ENCODE results near the gene ATOH8. TPM values are rescaled to one million over a fixed set of nuclear protein-coding genes. Genes with fewer than 3 reads are reported as not detected.

Gene ATOH8
- total RNA-seq, 1 donor from 2014 or later = 9.0 TPM

GRCh38 chr2:85706063-85706462 is 47.7 kb upstream of the ATOH8 start:
- DNase-seq = no peak
- H3K27ac Mint-ChIP-seq (ENCODE audit: unreplicated experiment) = no peak overlapping the region
- no peaks in the 10 kb centered on the region for H3K27me3 Mint-ChIP-seq (ENCODE audit: unreplicated experiment)
- H3K4me3 Mint-ChIP-seq (ENCODE audit: unreplicated experiment) = no peak overlapping the region
- TF ChIP-seq CTCF (IDR thresholded peaks at IDR 0.05; ENCODE audit: partially characterized antibody, unreplicated experiment) = no peak
- H3K4me1 Mint-ChIP-seq (ENCODE audit: low read depth, unreplicated experiment) = no peaks in the 10 kb centered on the region
- no peaks in the 10 kb centered on the region for H3K36me3 Mint-ChIP-seq (ENCODE audit: unreplicated experiment)
- H3K9me3 Mint-ChIP-seq (ENCODE audit: unreplicated experiment) = no peaks in the 10 kb centered on the region

GRCh38 chr2:85706599-85707296 is 47.0 kb upstream of the ATOH8 start:
- Mint-ChIP-seq H3K4me3 (ENCODE audit: unreplicated experiment) (no peak overlapping the region), H3K9me3 (ENCODE audit: unreplicated experiment) (no peaks in the 10 kb centered on the region), H3K4me1 (ENCODE audit: low read depth, unreplicated experiment) (no peaks in the 10 kb centered on the region), H3K27me3 (ENCODE audit: unreplicated experiment) (no peaks in the 10 kb centered on the region), H3K27ac (ENCODE audit: unreplicated experiment) (no peak overlapping the region), H3K36me3 (ENCODE audit: unreplicated experiment) (no peaks in the 10 kb centered on the region)
- TF ChIP-seq CTCF (IDR thresholded peaks at IDR 0.05; ENCODE audit: partially characterized antibody, unreplicated experiment) = no peak
- no peak for DNase-seq

- no peaks in the 10 kb centered on the region for H3K36me3 Mint-ChIP-seq (ENCODE audit: unreplicated experiment)
- no peaks in the 10 kb centered on the region for H3K27me3 Mint-ChIP-seq (ENCODE audit: unreplicated experiment)
- H3K27ac Mint-ChIP-seq (ENCODE audit: unreplicated experiment) = no peak overlapping the region
- peak; percentile 89 for TF ChIP-seq CTCF (IDR thresholded peaks at IDR 0.05; ENCODE audit: partially characterized antibody, unreplicated experiment)
- no peaks in the 10 kb centered on the region for H3K4me1 Mint-ChIP-seq (ENCODE audit: low read depth, unreplicated experiment)
- no peaks in the 10 kb centered on the region for H3K9me3 Mint-ChIP-seq (ENCODE audit: unreplicated experiment)
- DNase-seq = no peak
- no peak overlapping the region for H3K4me3 Mint-ChIP-seq (ENCODE audit: unreplicated experiment)
Measured at GRCh38 chr2:85707304-85707703, 46.5 kb upstream of the ATOH8 start.

- Mint-ChIP-seq H3K27ac (ENCODE audit: unreplicated experiment) (no peak overlapping the region), H3K4me3 (ENCODE audit: unreplicated experiment) (no peak overlapping the region), H3K27me3 (ENCODE audit: unreplicated experiment) (no peaks in the 10 kb centered on the region), H3K9me3 (ENCODE audit: unreplicated experiment) (peaks cover under 1% of the 10 kb centered on the region), H3K4me1 (ENCODE audit: low read depth, unreplicated experiment) (no peaks in the 10 kb centered on the region), H3K36me3 (ENCODE audit: unreplicated experiment) (no peaks in the 10 kb centered on the region)
- DNase-seq = no peak
- TF ChIP-seq CTCF (IDR thresholded peaks at IDR 0.05; ENCODE audit: partially characterized antibody, unreplicated experiment) = no peak
Measured at GRCh38 chr2:85708641-85709040, 45.1 kb upstream of the ATOH8 start.

GRCh38 chr2:85709401-85709811 is 44.4 kb upstream of the ATOH8 start:
- Mint-ChIP-seq H3K9me3 (ENCODE audit: unreplicated experiment) (peaks cover 1% of the 10 kb centered on the region), H3K4me3 (ENCODE audit: unreplicated experiment) (no peak overlapping the region), H3K27ac (ENCODE audit: unreplicated experiment) (no peak overlapping the region), H3K36me3 (ENCODE audit: unreplicated experiment) (no peaks in the 10 kb centered on the region), H3K27me3 (ENCODE audit: unreplicated experiment) (no peaks in the 10 kb centered on the region), H3K4me1 (ENCODE audit: low read depth, unreplicated experiment) (no peaks in the 10 kb centered on the region)
- no peak for DNase-seq
- TF ChIP-seq CTCF (IDR thresholded peaks at IDR 0.05; ENCODE audit: partially characterized antibody, unreplicated experiment) = no peak

Measured in glutamatergic neuron (in vitro differentiated cells).